ENCODE results near the gene MCRIP2.

DNA sequence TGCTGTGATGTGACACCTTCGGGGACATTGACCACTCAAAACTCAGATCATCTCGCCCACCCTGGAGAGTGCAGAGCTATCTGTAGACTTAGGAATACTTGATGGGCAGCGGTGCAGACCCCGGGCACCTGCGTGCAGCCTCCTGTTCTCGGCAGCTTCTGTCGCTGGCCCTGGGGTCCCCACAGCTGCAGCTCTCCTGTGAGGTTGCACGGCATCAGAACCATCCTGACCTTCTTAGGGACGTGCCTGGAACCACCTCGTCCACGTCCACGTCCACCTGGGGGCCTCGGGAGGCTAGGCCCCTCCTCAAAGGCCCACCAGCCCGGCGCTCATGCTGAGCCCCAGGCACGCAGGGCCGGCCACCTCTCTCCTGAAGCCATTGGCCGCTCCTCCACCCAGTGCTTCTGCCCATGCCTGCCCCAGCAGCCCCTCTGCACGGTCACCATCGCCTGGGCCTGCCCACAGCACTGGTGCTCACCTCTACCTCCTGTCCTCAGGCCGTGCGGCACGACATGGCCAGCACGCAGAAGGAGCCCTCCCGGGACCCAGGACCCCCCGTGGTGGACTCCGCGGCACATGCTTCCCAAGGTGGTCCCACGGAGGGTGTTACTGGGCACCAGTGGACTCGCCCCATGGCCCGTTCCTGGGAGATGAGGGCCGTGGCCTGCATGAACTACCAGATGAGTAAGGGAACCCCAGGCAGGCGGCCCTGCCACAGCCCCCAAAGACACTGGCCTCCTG is 13.1 kb upstream of the MCRIP2 start:
- TF ChIP-seq, protein P1, sequence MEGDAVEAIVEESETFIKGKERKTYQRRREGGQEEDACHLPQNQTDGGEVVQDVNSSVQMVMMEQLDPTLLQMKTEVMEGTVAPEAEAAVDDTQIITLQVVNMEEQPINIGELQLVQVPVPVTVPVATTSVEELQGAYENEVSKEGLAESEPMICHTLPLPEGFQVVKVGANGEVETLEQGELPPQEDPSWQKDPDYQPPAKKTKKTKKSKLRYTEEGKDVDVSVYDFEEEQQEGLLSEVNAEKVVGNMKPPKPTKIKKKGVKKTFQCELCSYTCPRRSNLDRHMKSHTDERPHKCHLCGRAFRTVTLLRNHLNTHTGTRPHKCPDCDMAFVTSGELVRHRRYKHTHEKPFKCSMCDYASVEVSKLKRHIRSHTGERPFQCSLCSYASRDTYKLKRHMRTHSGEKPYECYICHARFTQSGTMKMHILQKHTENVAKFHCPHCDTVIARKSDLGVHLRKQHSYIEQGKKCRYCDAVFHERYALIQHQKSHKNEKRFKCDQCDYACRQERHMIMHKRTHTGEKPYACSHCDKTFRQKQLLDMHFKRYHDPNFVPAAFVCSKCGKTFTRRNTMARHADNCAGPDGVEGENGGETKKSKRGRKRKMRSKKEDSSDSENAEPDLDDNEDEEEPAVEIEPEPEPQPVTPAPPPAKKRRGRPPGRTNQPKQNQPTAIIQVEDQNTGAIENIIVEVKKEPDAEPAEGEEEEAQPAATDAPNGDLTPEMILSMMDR (conservative IDR thresholded peaks at IDR 0.05 in 1 of 2, IDR thresholded peaks at IDR 0.05 in 1 of 2; ENCODE audit: extremely low read depth in 1 of 2, insufficient read depth in 1 of 2, low read depth in 1 of 2, low read length in 2 of 2), result no peak
- TF ChIP-seq EZH2 (IDR thresholded peaks at IDR 0.05; ENCODE audit: borderline replicate concordance, low read length), result no peak

Measured in mammary epithelial cell (primary cell).